Activated CD8-positive, alpha-beta T cell treated with anti-CD3 and anti-CD28 coated beads for 36 hours (primary cell): ENCODE measurements around the gene CAMSAP3. TPM values are rescaled to one million over a fixed set of nuclear protein-coding genes. Genes with fewer than 3 reads are reported as not detected.

Source experiments
- ATAC-seq: fragments of 200-7000 bp; cut with Tn5 transposase; one replicate; pipeline ENCODE4 v1.10.0; 2021; ENCODE audit warnings: mild to moderate bottlenecking, moderate library complexity
- CTCF ChIA-PET: fragments of 350-600 bp; sonication (Branson Sonifier 250); formaldehyde crosslinking; loops from one replicate; lab custom pipeline; 2021; ENCODE audit warnings: antibody characterized with exemption; lab: Charles Lee
- POLR2A ChIA-PET: fragments of 350-600 bp; sonication (Branson Sonifier 250); formaldehyde crosslinking; loops from one replicate; lab custom pipeline; 2021; ENCODE audit warnings: antibody characterized with exemption; lab: Charles Lee
- DNase-seq: peaks from one replicate; pipeline ENCODE4 v3.0.0-alpha.2; 2020
- H3K27ac Mint-ChIP-seq: one replicate; pipeline ENCODE4 v1.8.0; 2021; ENCODE audit warnings: mild to moderate bottlenecking, mixed read lengths
- H3K27me3 Mint-ChIP-seq: one replicate; pipeline ENCODE4 v1.8.0; 2021; ENCODE audit warnings: mixed read lengths
- H3K36me3 Mint-ChIP-seq: one replicate; pipeline ENCODE4 v1.8.0; 2021; ENCODE audit warnings: low read depth, mixed read lengths
- H3K4me1 Mint-ChIP-seq: one replicate; pipeline ENCODE4 v1.8.0; 2021; ENCODE audit warnings: low read depth, mixed read lengths
- H3K4me3 Mint-ChIP-seq: one replicate; pipeline ENCODE4 v1.8.0; 2021; ENCODE audit warnings: mild to moderate bottlenecking, moderate library complexity, mixed read lengths
- H3K9me3 Mint-ChIP-seq: one replicate; pipeline ENCODE4 v1.8.0; 2021; ENCODE audit warnings: mixed read lengths
- CTCF ChIP-seq: fragments of 200-600 bp; IDR thresholded peaks from one replicate; pipeline ENCODE4 v1.8.0; 2022; ENCODE audit warnings: antibody characterized with exemption, mild to moderate bottlenecking
- intact Hi-C: fragments of 100-400 bp; cut with micrococcal nuclease; formaldehyde crosslinking; loops from one replicate; pipeline ENCODE4 v1.10.0; 2022
- total RNA-seq, 2 experiments: library from RNA; stranded (reverse); gene quantifications; one replicate each; pipeline ENCODE4 v1.2.3, GENCODE V29; 2021

CAMSAP3 gene
- total RNA-seq, 2 experiments from 2014 or later, result 0.25 to 0.63 TPM

- intact Hi-C loops, result no loop called here
- CTCF ChIA-PET, result interaction anchor here (1.6 kb wide), 1 partner anchor 23 kb away, joined by 9 read pairs; the partner anchor contains the start of gene TRAPPC5
These were observed 62.6 kb downstream of the CAMSAP3 start for GRCh38 chr19:7658219-7658686.

GRCh38 chr19:7661744-7662538, 66.3 kb downstream of the CAMSAP3 start:
- ChIA-PET POLR2A (no interaction called here), CTCF (interaction anchor here (1.2 to 2.5 kb wide), 3 partner anchors 10 to 94 kb away, joined by 3 to 10 read pairs (median 9); partner anchors contain the start of gene TRAPPC5)
- H3K27ac Mint-ChIP-seq, result no peak overlapping the region
- H3K36me3 Mint-ChIP-seq, result no peaks in the 10 kb centered on the region
- ATAC-seq (no peak), DNase-seq (no peak)
- no peak overlapping the region for H3K4me3 Mint-ChIP-seq
- no peaks in the 10 kb centered on the region for H3K9me3 Mint-ChIP-seq
- TF ChIP-seq CTCF, result no peak
- intact Hi-C loops, result no loop called here
- peaks cover 3% of the 10 kb centered on the region for H3K27me3 Mint-ChIP-seq
- peaks cover 19% of the 10 kb centered on the region for H3K4me1 Mint-ChIP-seq

More at GRCh38 chr19:7658219-7658686, 62.6 kb downstream of the CAMSAP3 start:
- no peaks in the 10 kb centered on the region for H3K36me3 Mint-ChIP-seq
- H3K27ac Mint-ChIP-seq, result peak overlapping the region; percentile 78
- H3K4me1 Mint-ChIP-seq, result peaks cover 30% of the 10 kb centered on the region
- ATAC-seq (peak; percentile 80), DNase-seq (peak; percentile 78)
- peak overlapping the region; percentile 68 for H3K4me3 Mint-ChIP-seq
- no peak for TF ChIP-seq CTCF
- no peaks in the 10 kb centered on the region for H3K9me3 Mint-ChIP-seq
- POLR2A ChIA-PET, result interaction anchor here (0.6 to 1.8 kb wide), 4 partner anchors 12 to 140 kb away, joined by 3 to 11 read pairs (median 4); partner anchors contain the start of gene RETN
- H3K27me3 Mint-ChIP-seq, result peaks cover 2% of the 10 kb centered on the region

DNA sequence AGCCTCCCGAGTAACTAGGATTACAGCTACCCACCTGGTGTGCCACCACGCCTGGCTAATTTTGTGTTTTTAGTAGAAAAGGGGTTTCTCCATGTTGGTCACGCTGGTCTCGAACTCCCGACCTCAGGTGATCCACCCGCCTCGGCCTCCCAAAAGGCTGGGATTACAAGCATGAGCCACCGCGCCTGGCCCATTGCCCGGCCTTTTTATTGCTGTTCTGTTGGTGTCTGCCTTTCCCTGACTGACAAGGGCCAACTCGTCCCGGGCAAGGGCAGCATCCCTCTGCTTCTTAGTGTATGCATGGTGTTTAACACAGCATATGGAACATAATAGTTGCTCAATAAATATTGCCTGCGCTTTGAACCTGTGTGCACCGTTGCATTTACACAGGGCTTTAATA, 67.0 kb downstream of the CAMSAP3 start:
- POLR2A ChIA-PET, result no interaction called here
- Mint-ChIP-seq H3K4me3 (no peak overlapping the region), H3K9me3 (no peaks in the 10 kb centered on the region), H3K36me3 (no peaks in the 10 kb centered on the region), H3K27ac (no peak overlapping the region), H3K4me1 (peaks cover 12% of the 10 kb centered on the region), H3K27me3 (peaks cover 6% of the 10 kb centered on the region)
- no peak for DNase-seq
- no peak for ATAC-seq
- intact Hi-C loops, result no loop called here
- CTCF ChIA-PET, result interaction anchor here (2.5 to 4.2 kb wide), 2 partner anchors 10 to 18 kb away, joined by 9 to 12 read pairs; partner anchors contain the start of gene TRAPPC5
- no peak for TF ChIP-seq CTCF

GRCh38 chr19:7663706-7664105, 68.0 kb downstream of the CAMSAP3 start:
- Mint-ChIP-seq H3K4me1 (peaks cover 4% of the 10 kb centered on the region), H3K27ac (no peak overlapping the region), H3K36me3 (no peaks in the 10 kb centered on the region), H3K4me3 (no peak overlapping the region), H3K27me3 (peaks cover 6% of the 10 kb centered on the region), H3K9me3 (no peaks in the 10 kb centered on the region)
- intact Hi-C loops, result no loop called here
- ChIA-PET CTCF (interaction anchor here (0.6 to 4.2 kb wide), 4 partner anchors 11 to 137 kb away, joined by 3 to 12 read pairs (median 4); partner anchors contain the start of gene TRAPPC5), POLR2A (no interaction called here)
- no peak for TF ChIP-seq CTCF
- ATAC-seq (no peak), DNase-seq (no peak)

DNA sequence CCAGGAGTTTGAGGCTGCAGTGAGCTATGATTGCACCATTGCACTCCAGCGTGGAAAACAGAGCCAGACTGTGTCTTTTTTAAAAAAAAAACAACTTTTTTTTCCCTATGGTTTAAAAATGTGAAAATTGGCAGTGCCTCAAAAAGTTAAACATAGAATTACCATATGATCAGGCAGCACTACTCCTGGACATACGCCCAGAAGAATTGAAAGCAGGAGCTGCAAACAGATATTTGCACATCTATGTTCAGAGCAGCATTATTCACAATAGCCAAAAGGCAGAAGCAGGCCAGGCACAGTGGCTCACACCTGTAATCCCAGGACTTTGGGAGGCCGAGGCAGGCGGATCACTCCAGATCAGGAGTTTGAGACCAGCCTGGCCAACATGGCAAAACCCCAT, 69.4 kb downstream of the CAMSAP3 start:
- intact Hi-C loops, result no loop called here
- ChIA-PET CTCF (interaction anchor here (1.9 to 4.2 kb wide), 2 partner anchors 16 to 135 kb away, joined by 4 to 12 read pairs; partner anchors contain the start of gene TRAPPC5), POLR2A (no interaction called here)
- Mint-ChIP-seq H3K27ac (no peak overlapping the region), H3K4me3 (no peak overlapping the region), H3K27me3 (peaks cover 13% of the 10 kb centered on the region), H3K36me3 (no peaks in the 10 kb centered on the region), H3K9me3 (no peaks in the 10 kb centered on the region), H3K4me1 (peaks cover 8% of the 10 kb centered on the region)
- TF ChIP-seq CTCF, result no peak
- ATAC-seq, result no peak
- DNase-seq, result no peak
